ENCODE measurements around the gene LTBP2. TPM values are rescaled to one million over a fixed set of nuclear protein-coding genes. Genes with fewer than 3 reads are reported as not detected.

The LTBP2 gene
- total and polyA plus RNA-seq, 2 of the 8 experiments (the other 6 are each of a cell fraction or from before 2014, with no cell fraction given), result 0.48 to 0.89 TPM

GRCh38 chr14:74525361-74525851 is 86.6 kb downstream of the LTBP2 start (continued):
- no peak for TF ChIP-seq RFX5 (IDR thresholded peaks at IDR 0.05; ENCODE audit: borderline replicate concordance, low read depth, low read length)
- no peak for TF ChIP-seq SP2 (IDR thresholded peaks at IDR 0.05; ENCODE audit: low read length)
- TF ChIP-seq GABPA (IDR thresholded peaks at IDR 0.05; ENCODE audit: borderline replicate concordance, insufficient read depth, low read length), result no peak
- TF ChIP-seq CTCF (IDR thresholded peaks at IDR 0.05; ENCODE audit: control extremely low read depth in 1 of 3, insufficient read depth in 1 of 3, low read depth in 1 of 3, low read length in 3 of 3), result no peak

All from H1 (cell line).